Pons (tissue), 1 donor: ENCODE results near the gene TWIST2.

Source experiments
- DNase-seq: peaks from one replicate; pipeline ENCODE4 v3.0.0-alpha.2; 2016; ENCODE audit warnings: low spot score

The TWIST2 gene

GRCh38 chr2:238873381-238873801, 25.5 kb downstream of the TWIST2 start:
- DNase-seq: no peak

- no peak for DNase-seq
Observed at GRCh38 chr2:238873841-238874240, 26.0 kb downstream of the TWIST2 start.

- DNase-seq: no peak
Observed at GRCh38 chr2:238874330-238875050, 26.6 kb downstream of the TWIST2 start.

- DNase-seq: no peak
Observed at GRCh38 chr2:238875101-238875470, 27.2 kb downstream of the TWIST2 start.

- no peak for DNase-seq
Observed at GRCh38 chr2:238875471-238876231, 27.8 kb downstream of the TWIST2 start.

GRCh38 chr2:238876232-238876630, 28.3 kb downstream of the TWIST2 start:
- no peak for DNase-seq

GRCh38 chr2:238878051-238878735, 30.3 kb downstream of the TWIST2 start:
- DNase-seq: no peak

- DNase-seq: no peak
Observed at GRCh38 chr2:238879043-238879442, 31.2 kb downstream of the TWIST2 start.

- DNase-seq: no peak
Observed at GRCh38 chr2:238879621-238880377, 31.9 kb downstream of the TWIST2 start.

- no peak for DNase-seq
Observed at GRCh38 chr2:238881353-238882081, 33.6 kb downstream of the TWIST2 start.

- no peak for DNase-seq
Observed at GRCh38 chr2:238882082-238882755, 34.3 kb downstream of the TWIST2 start.

- no peak for DNase-seq
Observed at GRCh38 chr2:238883421-238883901, 35.6 kb downstream of the TWIST2 start.

- DNase-seq: no peak
Observed at GRCh38 chr2:238884122-238884811, 36.4 kb downstream of the TWIST2 start.

- no peak for DNase-seq
Observed at GRCh38 chr2:238884812-238885408, 37.0 kb downstream of the TWIST2 start.

GRCh38 chr2:238886453-238887094, 38.7 kb downstream of the TWIST2 start:
- no peak for DNase-seq

- DNase-seq: no peak
Observed at GRCh38 chr2:238887616-238888015, 39.7 kb downstream of the TWIST2 start.

- no peak for DNase-seq
Observed at GRCh38 chr2:238888781-238889180, 40.9 kb downstream of the TWIST2 start.

- no peak for DNase-seq
Observed at GRCh38 chr2:238890131-238890530, 42.2 kb downstream of the TWIST2 start.
